ENCODE data around the gene FBXO34.

GRCh38 chr14:55313480-55313879, 42.3 kb downstream of the FBXO34 start:
- TF ChIP-seq CTCF (IDR thresholded peaks at IDR 0.05) (no peak), POLR2A (IDR thresholded peaks at IDR 0.05) (no peak)

Measured in thyroid gland (tissue), 4 donors.